GM19023 (cell line): ENCODE results near the gene PITPNM2.
A peak's percentile ranks its signal among the peaks of the same experiment; 100 is the strongest.
"Not testable (repeated sequence)": the region's sequence is repeated elsewhere in the genome, so short reads cannot be mapped to it uniquely, and the experiment has no call there.

Source experiments
- ATAC-seq: cut with Tn5 transposase; IDR thresholded peaks from one replicate; pipeline ENCODE4 v1.9.1; 2021; ENCODE audit warnings: mild to moderate bottlenecking, moderate library complexity; ENCODE audit not compliant: unreplicated experiment

The PITPNM2 gene

GRCh38 chr12:123121670-123122069 lies 29.2 kb downstream of the PITPNM2 start:
- ATAC-seq: no peak

DNA sequence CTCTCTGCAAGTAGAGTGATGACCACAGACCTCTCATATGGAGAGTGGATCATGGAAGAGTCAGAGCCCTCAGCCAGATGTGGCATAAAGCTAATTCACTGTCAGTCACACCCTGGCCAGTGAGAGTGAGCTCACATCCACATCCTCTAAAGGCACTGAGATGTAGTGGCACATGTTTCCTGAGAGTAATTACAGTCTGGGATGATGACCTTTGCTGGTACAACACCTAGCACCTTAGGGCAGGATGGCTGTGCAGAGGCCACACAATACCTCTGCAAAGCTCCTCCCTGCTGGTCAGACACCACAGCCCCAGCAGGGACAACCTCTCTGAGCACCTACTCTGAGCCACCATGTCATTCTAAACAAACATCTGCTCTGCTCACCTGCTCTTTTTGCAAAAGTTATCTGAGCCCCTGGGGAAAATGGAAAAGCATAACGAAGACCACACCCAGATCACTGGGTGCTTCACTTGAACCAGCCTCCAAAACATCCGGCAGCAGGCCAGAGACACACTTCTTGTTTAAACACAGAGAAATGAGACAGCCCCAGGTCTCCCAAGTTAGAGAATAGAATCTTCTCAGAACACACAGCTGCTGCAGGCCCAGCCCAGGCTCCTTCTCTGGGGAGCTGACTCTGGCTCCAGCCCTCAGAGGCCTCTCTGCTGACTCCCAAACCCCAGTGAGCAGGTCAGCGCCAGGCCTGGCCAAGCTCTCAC lies 30.3 kb downstream of the PITPNM2 start:
- peak; percentile 23 for ATAC-seq

GRCh38 chr12:123119808-123120207 lies 31.1 kb downstream of the PITPNM2 start:
- ATAC-seq: peak; percentile 87

DNA sequence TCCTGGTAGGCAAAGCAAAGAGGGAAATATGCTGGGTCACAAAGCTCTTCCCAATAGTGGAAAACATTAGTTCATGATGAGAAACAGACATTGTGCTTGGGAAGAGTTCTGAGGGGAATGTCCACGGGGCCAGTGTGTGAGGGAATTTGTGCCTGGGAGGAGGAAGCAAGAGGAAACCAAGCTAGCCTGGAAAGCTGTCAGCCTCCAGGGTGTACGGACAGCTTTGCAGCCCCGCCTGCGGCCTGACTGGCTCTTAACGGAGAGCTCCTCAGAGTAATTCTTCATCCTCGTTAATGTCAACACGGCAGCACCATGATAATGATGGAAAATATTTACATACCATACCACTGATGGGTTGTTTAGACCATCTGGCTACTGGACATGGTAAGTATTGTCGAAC lies 32.4 kb downstream of the PITPNM2 start:
- ATAC-seq: no peak

DNA sequence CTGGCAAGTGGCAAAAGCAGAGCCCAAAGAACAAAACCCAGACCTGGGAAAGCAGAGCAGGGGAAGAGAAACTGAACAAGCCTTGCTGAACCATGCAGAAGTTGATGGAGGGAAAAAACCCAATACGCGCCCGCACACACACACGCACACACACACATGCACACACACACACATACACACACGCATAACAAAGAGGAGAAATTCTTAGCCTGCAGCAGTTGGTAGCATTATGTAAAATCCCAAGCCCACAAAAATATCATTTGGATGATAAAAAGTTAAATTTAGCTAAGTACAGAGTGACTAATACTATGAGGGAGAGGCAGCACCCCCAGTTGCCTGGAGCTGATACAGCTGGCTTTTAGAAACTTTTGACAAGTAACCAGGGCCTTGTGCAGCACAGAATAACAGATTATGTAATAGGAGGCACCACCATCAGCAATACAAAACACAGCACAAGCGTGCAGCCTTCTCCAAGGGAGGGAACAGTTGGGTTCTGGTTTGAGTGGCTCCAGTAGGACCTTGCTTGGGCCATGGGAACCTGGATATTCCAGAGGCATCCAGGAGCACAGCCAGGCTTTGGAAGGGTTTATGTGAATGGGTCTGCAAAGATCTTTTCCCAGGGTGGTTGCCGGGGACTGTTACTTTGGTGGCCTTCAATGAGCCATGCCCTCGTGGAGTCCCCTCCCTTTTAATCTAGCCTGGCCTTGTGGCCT lies 35.3 kb downstream of the PITPNM2 start:
- ATAC-seq: no peak

DNA sequence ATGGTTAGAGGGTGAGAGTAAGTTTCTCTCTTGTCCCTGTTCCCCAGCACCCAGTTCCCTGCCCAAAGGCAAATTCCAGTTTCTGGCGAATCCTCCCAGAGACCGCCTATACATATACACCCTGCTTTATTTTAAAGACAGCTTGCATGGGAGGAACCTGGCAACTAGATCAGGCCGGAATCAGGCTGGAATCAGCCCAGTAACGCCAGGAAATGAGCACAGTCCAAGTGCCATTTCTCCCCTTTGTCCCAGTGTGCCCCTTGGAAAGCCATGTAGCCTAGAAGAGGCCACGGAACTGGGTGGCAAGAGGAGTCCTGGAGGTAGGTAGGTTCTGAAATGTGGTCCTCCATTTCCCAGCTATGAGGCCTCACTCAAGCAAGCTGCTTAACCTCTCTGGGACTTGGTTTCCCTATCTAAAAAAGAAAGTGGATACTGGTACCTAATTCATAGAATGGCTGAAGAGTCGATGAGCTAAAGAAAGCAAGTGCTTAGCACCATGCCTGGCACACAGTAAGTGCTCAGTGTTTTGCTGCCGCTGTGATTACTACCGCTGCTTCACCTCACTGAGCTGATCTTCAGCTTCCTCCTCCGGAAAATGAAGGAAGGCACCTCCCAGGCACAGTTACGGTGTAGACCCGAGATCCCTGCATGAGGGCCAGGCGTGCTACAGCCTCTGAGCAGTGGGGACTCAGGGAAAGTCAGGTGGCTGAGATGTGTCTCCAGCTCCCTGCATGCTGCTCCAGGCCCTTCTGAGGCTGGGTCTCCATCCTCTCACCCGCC lies 36.4 kb downstream of the PITPNM2 start:
- no peak for ATAC-seq

- ATAC-seq: no peak
These were observed 37.9 kb downstream of the PITPNM2 start for GRCh38 chr12:123113026-123113425.

GRCh38 chr12:123111498-123112165 lies 39.3 kb downstream of the PITPNM2 start:
- no peak for ATAC-seq

DNA sequence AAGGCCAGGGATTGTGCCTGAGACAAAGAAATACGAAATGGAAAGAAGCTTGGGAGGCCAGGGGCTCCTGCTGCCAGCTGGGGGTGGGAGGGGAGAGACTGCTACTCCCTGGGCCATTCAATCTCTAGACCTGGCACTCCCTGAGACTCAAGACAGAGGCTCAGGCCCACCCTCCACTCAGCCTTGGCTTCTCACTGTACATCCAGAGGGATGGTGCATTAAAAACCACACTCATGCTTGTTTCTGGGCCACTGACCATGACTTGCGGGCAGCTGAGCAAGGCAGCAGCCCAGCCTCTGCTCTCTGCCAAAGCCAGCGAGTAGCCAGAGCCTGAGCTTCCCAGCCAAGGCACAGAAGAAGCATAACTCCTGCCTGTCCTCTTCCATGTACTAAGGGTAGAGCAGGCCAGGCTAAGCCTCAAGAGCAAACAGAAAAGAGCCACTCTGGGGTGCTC lies 41.5 kb downstream of the PITPNM2 start:
- ATAC-seq: no peak

DNA sequence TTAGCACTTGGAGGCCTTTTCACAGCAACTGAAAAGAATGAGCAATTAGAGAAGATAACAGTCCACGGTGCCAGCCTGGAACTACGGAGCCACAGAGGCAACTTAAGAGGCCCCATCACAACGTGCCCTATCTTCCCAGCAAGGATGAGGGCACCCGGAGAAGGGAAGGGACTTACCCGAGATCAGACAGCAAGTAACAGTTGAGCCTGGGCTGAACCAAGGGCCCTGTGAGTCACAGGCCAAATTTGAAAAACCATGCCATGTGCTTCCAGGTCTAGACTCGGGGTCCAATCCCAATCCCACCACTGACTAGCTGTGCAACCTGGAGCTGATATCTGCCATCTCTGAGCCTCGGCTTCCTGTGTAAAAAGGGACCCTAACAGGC lies 42.2 kb downstream of the PITPNM2 start:
- ATAC-seq: no peak

DNA sequence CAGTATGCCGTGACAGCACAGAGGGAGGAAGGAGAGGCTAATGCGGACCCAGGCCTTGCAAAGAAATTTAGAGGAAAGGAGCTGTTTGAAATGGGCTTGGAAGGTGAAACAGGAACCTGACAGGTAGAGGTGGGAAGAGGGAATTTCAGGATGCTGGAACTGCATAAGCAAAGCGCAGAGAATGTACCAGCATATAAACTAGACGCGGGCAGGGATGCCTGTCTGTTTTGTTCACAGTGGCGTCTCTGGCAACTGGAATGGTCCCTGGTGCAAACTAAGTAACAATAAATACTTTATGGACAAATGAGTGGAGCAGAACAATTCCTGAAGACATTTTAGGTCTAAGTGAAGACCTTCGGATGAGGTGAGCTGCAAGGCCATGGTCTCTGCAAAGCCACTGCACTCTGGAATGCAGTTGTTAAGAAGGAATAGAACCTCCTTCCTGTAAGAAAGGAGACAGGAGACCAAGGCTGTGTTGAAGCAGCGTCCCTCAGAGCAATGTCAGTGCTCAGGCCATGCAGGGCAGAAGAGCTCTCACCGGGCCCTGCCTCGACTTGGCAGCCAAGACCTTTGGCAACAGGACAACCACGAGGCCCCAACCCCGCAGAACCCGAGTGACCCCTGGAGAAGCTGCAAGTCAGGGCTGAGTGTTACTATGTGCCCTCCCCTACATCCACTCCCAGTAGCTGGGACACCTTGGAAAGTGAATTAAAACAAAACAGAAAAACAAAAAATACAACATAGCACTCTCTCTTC lies 42.8 kb downstream of the PITPNM2 start:
- no peak for ATAC-seq

DNA sequence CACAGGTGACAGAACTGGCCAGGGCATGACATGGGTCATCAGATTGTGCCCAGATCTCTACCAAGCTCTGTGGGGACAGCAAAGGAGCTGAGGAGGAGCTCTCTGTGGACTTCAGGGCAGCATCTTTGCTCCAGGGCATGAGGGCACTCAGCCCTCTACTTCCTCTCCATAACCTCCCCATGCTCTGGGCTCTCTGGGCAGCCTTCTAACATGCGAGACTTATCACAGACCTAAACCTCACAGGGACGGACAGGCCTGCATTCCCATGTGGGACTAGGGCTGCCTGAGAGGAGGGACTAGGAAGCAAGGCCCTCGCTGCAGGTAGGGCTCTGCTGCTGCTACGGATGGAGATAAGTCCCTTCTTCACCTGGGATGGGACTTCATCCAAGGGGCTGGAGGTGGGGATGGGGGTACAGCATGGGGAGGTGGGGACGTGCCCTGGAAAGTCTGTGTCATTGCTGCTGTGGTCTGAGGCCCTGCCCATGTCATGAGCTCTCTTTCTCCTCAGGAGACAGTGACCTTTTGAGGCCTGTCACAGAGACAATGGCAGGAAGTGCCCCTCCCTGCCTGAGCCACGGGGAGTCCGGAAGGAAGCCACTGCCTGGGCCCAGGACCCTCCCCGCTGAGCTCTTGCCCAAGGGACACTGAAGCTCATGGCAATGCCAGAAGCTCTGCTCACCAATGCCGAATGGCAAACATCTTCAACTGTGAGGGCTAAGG lies 44.1 kb downstream of the PITPNM2 start:
- ATAC-seq: no peak

DNA sequence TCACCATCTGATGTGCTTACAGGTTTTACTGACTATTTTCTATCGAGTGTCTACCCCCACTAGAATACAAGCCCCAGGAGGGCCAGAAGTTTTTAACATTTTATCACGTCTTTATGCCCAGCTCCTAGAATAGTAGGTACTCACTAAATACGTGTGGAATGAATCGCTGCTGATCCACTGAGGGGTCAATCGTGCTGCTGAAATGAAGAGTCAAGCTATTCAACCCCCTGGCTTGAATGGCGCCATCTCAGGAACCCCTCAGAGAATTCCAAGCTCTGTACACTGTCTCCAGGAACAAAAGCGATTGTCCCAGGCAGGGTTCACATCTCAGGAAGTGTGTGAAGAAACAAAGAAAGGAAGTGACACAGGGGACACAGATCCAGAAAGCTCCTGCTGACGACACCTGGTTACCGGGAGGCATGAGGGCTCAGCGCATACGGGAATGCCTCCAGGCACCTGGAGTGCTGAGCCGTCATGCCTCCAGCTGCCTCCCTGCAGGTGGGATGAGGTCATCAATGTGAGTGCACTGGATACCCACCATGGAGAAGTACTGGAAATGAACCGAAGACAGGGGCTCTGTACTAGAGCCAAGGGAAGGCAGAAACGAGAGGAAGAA lies 45.6 kb downstream of the PITPNM2 start:
- ATAC-seq: no peak

GRCh38 chr12:123104809-123105208 lies 46.1 kb downstream of the PITPNM2 start:
- no peak for ATAC-seq

GRCh38 chr12:123104094-123104493 lies 46.8 kb downstream of the PITPNM2 start:
- not testable (repeated sequence) for ATAC-seq

GRCh38 chr12:123102781-123103503 lies 47.9 kb downstream of the PITPNM2 start:
- ATAC-seq: no peak

GRCh38 chr12:123102366-123102765 lies 48.5 kb downstream of the PITPNM2 start:
- no peak for ATAC-seq

DNA sequence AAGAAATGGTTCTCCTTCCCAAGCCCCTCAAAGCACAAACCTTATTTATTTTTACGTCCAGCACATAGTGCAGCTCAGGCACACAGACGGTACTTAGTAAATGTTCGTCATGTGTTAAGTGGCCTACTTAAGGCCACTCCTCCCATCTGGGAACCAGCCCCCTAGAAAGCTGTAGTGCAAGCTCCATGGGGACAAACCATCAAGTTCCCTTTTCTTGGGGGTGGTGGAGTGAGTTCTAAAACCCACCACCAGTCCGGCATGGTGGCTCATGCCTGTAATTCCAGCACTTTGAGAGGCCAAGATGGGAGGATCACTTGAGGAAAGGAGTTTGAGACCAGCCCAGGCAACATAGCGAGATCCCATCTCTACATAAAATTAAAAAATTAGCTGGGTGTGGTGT lies 49.4 kb downstream of the PITPNM2 start:
- no peak for ATAC-seq
